GM19099 (cell line): ENCODE results near the gene DSCAML1.

Source experiments
- POLR2A ChIP-seq: IDR thresholded peaks from 3 replicates; pipeline ENCODE4 v1.6.1; 2011; ENCODE audit warnings: low read depth; ENCODE audit not compliant: insufficient read length; ENCODE audit errors: extremely low read depth

The DSCAML1 gene

DNA sequence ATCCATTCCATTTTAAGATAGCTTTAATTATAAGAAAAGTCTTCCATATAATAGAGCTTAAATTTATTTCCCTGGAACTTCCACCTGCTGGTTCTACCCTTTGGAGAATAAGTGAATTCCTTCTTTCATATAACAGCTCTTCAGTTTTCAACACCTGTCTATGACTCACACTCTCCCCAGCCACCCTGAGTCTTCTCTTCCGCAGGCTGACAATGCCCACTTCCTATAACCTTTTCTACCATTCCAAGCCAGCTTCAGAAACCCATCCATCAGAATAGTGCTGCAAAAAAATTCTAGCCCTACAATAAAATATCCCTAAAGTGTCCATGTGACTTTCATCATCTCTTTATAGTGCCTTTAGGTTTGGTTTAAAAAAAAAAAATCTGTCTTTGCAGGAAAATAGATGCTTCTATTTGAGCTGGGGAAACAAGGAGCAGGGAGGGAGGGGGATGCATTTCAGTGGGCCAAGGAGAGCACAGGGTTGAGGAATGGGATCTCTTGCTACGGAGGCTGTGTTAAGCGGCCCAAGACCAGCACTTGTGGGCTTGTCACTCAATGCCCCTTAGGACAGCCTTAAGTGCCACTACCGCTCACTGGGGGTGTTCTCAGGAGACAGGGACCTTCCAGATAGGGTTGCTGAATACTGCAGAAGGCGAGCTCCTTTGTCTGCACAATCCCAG, 178.6 kb downstream of the DSCAML1 start:
- no peak for TF ChIP-seq POLR2A

- TF ChIP-seq POLR2A, result no peak
These were observed 180.0 kb downstream of the DSCAML1 start for GRCh38 chr11:117616979-117617378.

- TF ChIP-seq POLR2A, result no peak
These were observed 182.3 kb downstream of the DSCAML1 start for GRCh38 chr11:117614728-117615127.

DNA sequence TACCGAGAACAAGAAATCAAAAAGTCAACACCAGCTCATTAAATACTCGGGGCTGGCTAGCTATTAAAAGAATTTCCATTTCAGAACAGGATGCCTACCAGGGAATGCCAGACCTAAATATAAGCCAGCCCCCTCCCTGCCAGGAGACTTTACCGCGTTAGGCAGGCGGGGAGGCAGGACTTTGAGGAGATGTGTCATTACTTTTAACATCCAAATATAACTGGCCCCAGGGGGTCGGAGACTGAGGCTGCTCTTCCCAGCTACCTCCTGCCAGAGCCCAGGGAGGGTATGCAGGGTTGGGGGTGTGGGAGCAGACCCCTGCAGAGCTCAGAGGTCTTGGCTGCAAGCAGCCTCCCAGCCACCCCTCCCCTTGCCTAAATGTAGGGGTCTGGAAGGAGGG, 183.5 kb downstream of the DSCAML1 start:
- TF ChIP-seq POLR2A, result no peak

DNA sequence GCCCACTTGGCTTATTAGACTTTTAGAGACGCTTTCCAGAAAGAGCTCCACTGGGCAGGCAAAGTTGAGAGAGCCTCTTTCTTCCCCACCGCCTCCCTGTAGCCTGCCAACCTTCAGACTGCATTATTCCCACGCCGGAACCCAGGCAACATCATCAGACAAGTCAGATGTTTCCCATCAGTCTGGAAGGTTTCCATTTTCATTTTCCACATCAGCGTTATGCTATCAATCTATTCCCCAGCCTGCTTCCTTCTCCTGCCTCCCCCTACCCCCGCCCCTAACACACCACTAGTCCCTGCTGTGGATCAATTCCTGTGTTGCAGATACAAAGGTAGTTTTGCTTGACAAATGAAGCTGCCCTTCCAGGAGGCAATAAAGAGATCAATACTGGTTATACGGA, 184.8 kb downstream of the DSCAML1 start:
- TF ChIP-seq POLR2A, result no peak

DNA sequence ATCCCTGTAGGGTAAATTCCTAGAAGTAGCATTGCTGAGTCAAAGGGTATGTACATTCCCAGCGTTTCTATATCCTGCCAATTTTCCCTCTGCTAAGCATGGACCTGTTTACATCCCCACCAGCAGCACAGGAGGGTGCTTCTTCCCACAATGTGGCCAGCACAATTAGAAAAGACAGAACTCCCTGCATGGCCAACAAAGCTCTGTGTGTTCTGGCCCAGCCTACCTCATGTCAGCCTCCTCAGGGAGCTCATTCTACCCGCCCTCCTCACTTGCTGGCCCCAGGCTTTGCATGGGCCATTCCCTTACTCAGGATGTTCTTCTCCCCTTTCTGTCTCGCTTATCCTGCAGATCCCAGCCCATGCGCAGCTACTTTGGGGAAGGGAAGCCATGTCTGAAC, 186.1 kb downstream of the DSCAML1 start:
- no peak for TF ChIP-seq POLR2A

GRCh38 chr11:117610045-117610444, 187.0 kb downstream of the DSCAML1 start:
- TF ChIP-seq POLR2A, result no peak

DNA sequence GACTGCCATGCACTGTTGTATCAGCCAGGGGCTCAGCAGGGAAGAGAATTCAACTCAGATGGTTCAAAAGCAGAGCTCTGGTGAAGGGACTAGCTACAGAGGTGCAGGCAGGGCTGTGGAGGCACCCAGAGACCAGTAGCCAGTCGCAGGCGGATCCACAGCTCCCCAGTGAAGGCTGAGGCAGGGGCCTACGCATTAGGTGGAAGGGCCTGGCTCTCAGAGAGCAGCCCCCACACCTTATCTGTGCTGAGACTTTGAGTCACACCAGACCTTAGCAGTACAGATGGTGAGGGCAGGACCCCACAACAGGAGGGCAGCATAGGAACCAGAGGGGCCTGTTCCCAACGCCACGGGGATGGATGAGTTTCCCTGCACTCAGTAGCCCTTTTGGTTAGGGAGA, 189.6 kb downstream of the DSCAML1 start:
- no peak for TF ChIP-seq POLR2A

- no peak for TF ChIP-seq POLR2A
These were observed 190.2 kb downstream of the DSCAML1 start for GRCh38 chr11:117606790-117607189.

DNA sequence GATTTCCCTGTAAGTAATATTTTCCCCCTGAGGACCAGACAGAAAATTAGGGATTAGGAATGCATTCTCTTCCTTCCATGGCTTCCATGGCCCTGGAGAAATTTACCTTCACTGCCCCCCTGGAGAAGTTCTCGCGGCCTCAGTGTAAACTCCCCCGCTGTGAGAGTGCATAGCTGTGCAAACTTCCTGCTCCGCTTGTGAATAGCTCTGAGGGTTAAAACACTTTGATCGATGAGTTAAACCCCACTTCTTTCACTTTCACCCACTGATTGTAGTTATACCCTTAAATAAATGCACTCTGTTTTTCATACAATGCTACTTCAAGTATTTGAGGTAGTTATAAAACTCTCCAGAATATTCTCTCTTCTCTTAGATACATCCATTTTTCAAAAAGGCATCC, 190.8 kb downstream of the DSCAML1 start:
- TF ChIP-seq POLR2A, result no peak

GRCh38 chr11:117605331-117605730, 191.7 kb downstream of the DSCAML1 start:
- no peak for TF ChIP-seq POLR2A

GRCh38 chr11:117604336-117604995, 192.6 kb downstream of the DSCAML1 start:
- no peak for TF ChIP-seq POLR2A

- no peak for TF ChIP-seq POLR2A
These were observed 193.1 kb downstream of the DSCAML1 start for GRCh38 chr11:117603932-117604331.

DNA sequence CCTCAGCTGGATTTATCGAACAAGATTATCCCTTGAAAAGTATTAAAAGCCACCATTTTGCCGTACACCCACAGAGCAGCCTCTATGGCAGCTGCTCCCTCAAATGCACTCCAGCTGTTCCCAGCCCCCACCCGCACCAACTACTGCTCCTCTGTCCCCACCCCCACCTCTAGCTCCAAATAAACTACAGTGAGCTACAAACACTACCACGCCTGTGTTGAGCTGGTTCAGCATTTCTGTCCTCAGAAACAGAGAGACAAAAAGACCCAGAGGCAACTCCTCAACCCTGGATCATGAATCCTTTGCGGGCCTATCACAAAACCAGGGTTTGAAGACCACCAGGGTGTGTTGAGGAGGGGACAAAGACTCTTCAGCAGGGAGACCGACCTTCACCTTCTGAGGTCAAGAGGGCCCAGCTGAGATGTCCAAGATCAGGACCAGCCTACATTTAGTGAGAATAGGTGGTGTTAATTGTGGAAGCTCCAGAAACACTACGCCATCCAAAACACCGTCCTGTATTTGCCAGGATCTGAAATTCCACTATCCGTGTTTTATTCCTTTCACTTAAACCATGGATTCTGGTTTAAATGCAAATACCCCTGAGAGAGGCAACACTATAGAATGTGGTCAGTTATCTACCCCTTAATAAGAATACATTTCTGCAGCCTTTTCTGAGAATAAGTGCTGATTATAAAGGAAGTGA, 195.9 kb downstream of the DSCAML1 start:
- TF ChIP-seq POLR2A, result no peak

DNA sequence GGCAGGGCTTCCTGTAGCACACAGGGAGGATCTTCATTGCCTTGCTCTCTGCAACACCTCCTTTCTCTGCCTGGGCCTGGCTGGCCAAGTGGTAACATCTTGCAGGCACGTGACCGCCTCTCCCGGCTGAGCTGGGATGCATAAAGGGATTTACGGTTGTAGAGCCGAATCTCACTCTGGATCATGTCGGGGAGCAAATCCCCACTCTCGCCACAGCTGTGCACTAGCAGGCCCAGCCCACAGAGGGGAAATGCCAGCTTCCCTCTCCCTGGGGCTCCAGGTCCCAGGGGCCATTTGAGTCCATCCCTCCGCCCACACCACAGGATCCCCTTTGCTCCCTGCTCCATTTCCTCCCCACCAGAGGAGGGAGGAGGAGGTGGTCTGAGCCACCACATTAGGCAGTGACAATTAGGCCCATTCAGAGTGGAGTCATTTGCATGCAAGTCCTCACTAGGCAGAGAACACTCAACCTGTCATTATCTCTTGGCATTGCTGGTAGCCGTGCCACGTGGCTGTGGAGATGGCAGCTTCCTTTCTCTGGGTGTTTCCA, 196.7 kb downstream of the DSCAML1 start:
- TF ChIP-seq POLR2A, result no peak

DNA sequence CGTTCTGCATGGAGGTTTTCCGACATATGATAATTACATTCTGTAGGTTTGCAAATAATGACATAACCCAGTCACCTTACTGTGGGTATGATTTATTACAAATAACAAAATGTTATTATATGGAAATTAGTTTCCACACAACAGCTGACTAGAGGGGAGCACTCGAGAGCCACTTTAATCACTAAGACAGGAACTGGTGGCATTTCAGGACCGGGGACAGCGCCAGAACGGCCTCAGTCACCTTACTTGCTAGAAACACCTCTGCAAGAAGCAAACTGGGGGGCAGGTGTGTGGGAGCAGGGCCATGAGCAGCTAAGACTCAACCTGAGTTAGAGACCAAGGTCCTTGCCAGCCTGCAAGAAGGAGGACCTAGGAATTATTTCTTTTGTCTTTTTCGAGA, 199.9 kb downstream of the DSCAML1 start:
- no peak for TF ChIP-seq POLR2A
